IPS-18a (cell line): Measurements from ENCODE around the gene EDNRA.

ENCODE experiments used
- H3K27ac ChIP-seq: one replicate; pipeline ENCODE4 v1.5.1; 2013; ENCODE audit warnings: low read length
- H3K27me3 ChIP-seq: one replicate; pipeline ENCODE4 v1.6.1; 2013; ENCODE audit warnings: mild to moderate bottlenecking, low read length; ENCODE audit not compliant: control insufficient read depth, insufficient read depth
- H3K36me3 ChIP-seq: one replicate; pipeline ENCODE4 v1.6.1; 2013; ENCODE audit warnings: low read depth, low read length; ENCODE audit not compliant: control insufficient read depth
- H3K4me1 ChIP-seq: one replicate; pipeline ENCODE4 v1.6.1; 2013; ENCODE audit warnings: low read depth, low read length; ENCODE audit not compliant: control insufficient read depth
- H3K4me3 ChIP-seq: one replicate; pipeline ENCODE4 v1.5.1; 2013; ENCODE audit warnings: low read length
- H3K9ac ChIP-seq: one replicate; pipeline ENCODE4 v1.6.1; 2013; ENCODE audit warnings: mild to moderate bottlenecking, low read length, moderate library complexity
- H3K9me3 ChIP-seq: one replicate; pipeline ENCODE4 v1.6.1; 2013; ENCODE audit warnings: low read depth, low read length; ENCODE audit not compliant: control insufficient read depth

Gene EDNRA

GRCh38 chr4:147594107-147594506 lies 113.2 kb downstream of the EDNRA start:
- no peaks in the 10 kb centered on the region for H3K9me3 ChIP-seq
- no peaks in the 10 kb centered on the region for H3K27me3 ChIP-seq
- no peaks in the 10 kb centered on the region for H3K36me3 ChIP-seq
- no peak overlapping the region for H3K27ac ChIP-seq
- H3K9ac ChIP-seq: no peak overlapping the region
- no peak overlapping the region for H3K4me3 ChIP-seq
- H3K4me1 ChIP-seq: no peaks in the 10 kb centered on the region
